ENCODE results near the gene SRBD1. TPM values are rescaled to one million over a fixed set of nuclear protein-coding genes. Genes with fewer than 3 reads are reported as not detected.

Gene SRBD1
- polyA plus RNA-seq, 1 donor from 2014 or later = 5.3 TPM

- no peak for TF ChIP-seq MXI1 (conservative IDR thresholded peaks at IDR 0.05; ENCODE audit: poor library complexity, severe bottlenecking)
- no peak for TF ChIP-seq RAD21 (conservative IDR thresholded peaks at IDR 0.05)
- TF ChIP-seq EP300 (conservative IDR thresholded peaks at IDR 0.05; ENCODE audit: poor library complexity, severe bottlenecking) = no peak
- no peak for TF ChIP-seq SMC3 (conservative IDR thresholded peaks at IDR 0.05; ENCODE audit: poor library complexity)
These were observed 6.4 kb upstream of the SRBD1 start (continued) for GRCh38 chr2:45617496-45617895.

- TF ChIP-seq TAF1 (IDR thresholded peaks at IDR 0.05; ENCODE audit: low read depth) (no peak), SMC3 (conservative IDR thresholded peaks at IDR 0.05; ENCODE audit: poor library complexity) (no peak), REST (IDR thresholded peaks at IDR 0.05; ENCODE audit: borderline replicate concordance) (no peak), POLR2AphosphoS5 (IDR thresholded peaks at IDR 0.05) (no peak)
- Histone ChIP-seq H3K9me3 (ENCODE audit: low read length) (no peaks in the 10 kb centered on the region), H4K20me1 (ENCODE audit: insufficient read depth) (no peaks in the 10 kb centered on the region), H3K9me2 (ENCODE audit: insufficient read depth, low read length) (no peaks in the 10 kb centered on the region), H2AFZ (ENCODE audit: low read depth, low read length) (no peak overlapping the region), H3K4me3 (ENCODE audit: low read length) (no peak overlapping the region), H3K27me3 (ENCODE audit: insufficient read depth, low read depth, low read length) (no peaks in the 10 kb centered on the region), H3F3A (ENCODE audit: insufficient read depth, low read length, poor library complexity, severe bottlenecking) (no peaks in the 10 kb centered on the region), H3K79me2 (replicated peaks; ENCODE audit: insufficient read depth, low read length) (no peaks in the 10 kb centered on the region), H3K9ac (ENCODE audit: low read length) (no peak overlapping the region), H3K36me3 (ENCODE audit: insufficient read depth, low read length) (no peaks in the 10 kb centered on the region), H3K4me2 (ENCODE audit: low read length) (no peak overlapping the region), H3K27ac (ENCODE audit: low read length) (no peak overlapping the region)
These were observed 5.8 kb upstream of the SRBD1 start for GRCh38 chr2:45616658-45617411.

- H3K9me3 ChIP-seq (ENCODE audit: low read length) = no peaks in the 10 kb centered on the region
- no peaks in the 10 kb centered on the region for H3K36me3 ChIP-seq (ENCODE audit: insufficient read depth, low read length)
- H3K9ac ChIP-seq (ENCODE audit: low read length) = no peak overlapping the region
- no peaks in the 10 kb centered on the region for H4K20me1 ChIP-seq (ENCODE audit: insufficient read depth)
- no peak for TF ChIP-seq TAF1 (IDR thresholded peaks at IDR 0.05; ENCODE audit: low read depth)
- no peak overlapping the region for H2AFZ ChIP-seq (ENCODE audit: low read depth, low read length)
- no peak overlapping the region for H3K4me3 ChIP-seq (ENCODE audit: low read length)
- H3F3A ChIP-seq (ENCODE audit: insufficient read depth, low read length, poor library complexity, severe bottlenecking) = no peaks in the 10 kb centered on the region
- no peak overlapping the region for H3K4me2 ChIP-seq (ENCODE audit: low read length)
- H3K79me2 ChIP-seq (replicated peaks; ENCODE audit: insufficient read depth, low read length) = no peaks in the 10 kb centered on the region
- no peaks in the 10 kb centered on the region for H3K27me3 ChIP-seq (ENCODE audit: insufficient read depth, low read depth, low read length)
- no peak overlapping the region for H3K27ac ChIP-seq (ENCODE audit: low read length)
- no peaks in the 10 kb centered on the region for H3K9me2 ChIP-seq (ENCODE audit: insufficient read depth, low read length)
These were observed 3.9 kb upstream of the SRBD1 start for GRCh38 chr2:45614871-45615415.

GRCh38 chr2:45614330-45614729 is 3.3 kb upstream of the SRBD1 start:
- Histone ChIP-seq H3K9ac (ENCODE audit: low read length) (no peak overlapping the region), H3K4me3 (ENCODE audit: low read length) (no peak overlapping the region), H3K36me3 (ENCODE audit: insufficient read depth, low read length) (no peaks in the 10 kb centered on the region), H2AFZ (ENCODE audit: low read depth, low read length) (no peak overlapping the region), H3F3A (ENCODE audit: insufficient read depth, low read length, poor library complexity, severe bottlenecking) (no peaks in the 10 kb centered on the region), H3K4me2 (ENCODE audit: low read length) (no peak overlapping the region), H4K20me1 (ENCODE audit: insufficient read depth) (no peaks in the 10 kb centered on the region), H3K27ac (ENCODE audit: low read length) (no peak overlapping the region), H3K27me3 (ENCODE audit: insufficient read depth, low read depth, low read length) (no peaks in the 10 kb centered on the region), H3K9me2 (ENCODE audit: insufficient read depth, low read length) (no peaks in the 10 kb centered on the region), H3K9me3 (ENCODE audit: low read length) (no peaks in the 10 kb centered on the region), H3K79me2 (replicated peaks; ENCODE audit: insufficient read depth, low read length) (no peaks in the 10 kb centered on the region)
- no peak for TF ChIP-seq MXI1 (conservative IDR thresholded peaks at IDR 0.05; ENCODE audit: poor library complexity, severe bottlenecking)
- TF ChIP-seq TAF1 (IDR thresholded peaks at IDR 0.05; ENCODE audit: low read depth) = no peak
- TF ChIP-seq EZH2 (IDR thresholded peaks at IDR 0.05; ENCODE audit: borderline replicate concordance, insufficient read depth, low read length, poor library complexity, severe bottlenecking) = no peak
- TF ChIP-seq REST (IDR thresholded peaks at IDR 0.05; ENCODE audit: borderline replicate concordance) = no peak
- no peak for TF ChIP-seq POLR2AphosphoS5 (IDR thresholded peaks at IDR 0.05)
- TF ChIP-seq SMC3 (conservative IDR thresholded peaks at IDR 0.05; ENCODE audit: poor library complexity) = no peak
- TF ChIP-seq RAD21 (conservative IDR thresholded peaks at IDR 0.05) = no peak
- no peak for TF ChIP-seq CTCF (IDR thresholded peaks at IDR 0.05; ENCODE audit: poor library complexity, severe bottlenecking)
- no peak for TF ChIP-seq EP300 (conservative IDR thresholded peaks at IDR 0.05; ENCODE audit: poor library complexity, severe bottlenecking)

All from neural cell (in vitro differentiated cells).